Superior temporal gyrus (tissue), 1 donor: ENCODE measurements around the gene CACNB2.

ENCODE experiments used
- DNase-seq: peaks from one replicate; pipeline ENCODE4 v3.0.0-alpha.2; 2016; ENCODE audit errors: extremely low spot score

The CACNB2 gene

GRCh38 chr10:18455086-18455884 is 315.1 kb downstream of the CACNB2 start:
- no peak for DNase-seq

DNA sequence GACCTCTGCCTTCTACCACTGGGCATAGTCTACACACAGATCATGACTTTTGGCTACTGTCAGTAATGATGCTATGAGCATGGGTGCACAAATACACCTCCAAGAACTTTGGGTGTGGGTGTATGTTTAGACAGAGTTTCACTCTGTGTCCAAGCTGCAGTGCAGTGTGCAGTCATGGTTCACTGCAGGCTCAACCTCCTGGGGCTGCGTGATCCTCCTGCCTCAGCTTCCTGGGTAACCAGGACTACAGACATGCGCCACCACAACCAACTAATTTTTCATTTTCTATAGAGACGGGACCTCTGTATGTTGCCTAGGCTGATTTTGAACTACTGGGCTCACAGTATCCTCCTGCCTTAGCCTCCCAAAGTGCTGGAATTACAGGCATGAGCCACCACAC is 316.8 kb downstream of the CACNB2 start:
- no peak for DNase-seq

- DNase-seq: no peak
These were observed 319.8 kb downstream of the CACNB2 start for GRCh38 chr10:18460032-18460431.

DNA sequence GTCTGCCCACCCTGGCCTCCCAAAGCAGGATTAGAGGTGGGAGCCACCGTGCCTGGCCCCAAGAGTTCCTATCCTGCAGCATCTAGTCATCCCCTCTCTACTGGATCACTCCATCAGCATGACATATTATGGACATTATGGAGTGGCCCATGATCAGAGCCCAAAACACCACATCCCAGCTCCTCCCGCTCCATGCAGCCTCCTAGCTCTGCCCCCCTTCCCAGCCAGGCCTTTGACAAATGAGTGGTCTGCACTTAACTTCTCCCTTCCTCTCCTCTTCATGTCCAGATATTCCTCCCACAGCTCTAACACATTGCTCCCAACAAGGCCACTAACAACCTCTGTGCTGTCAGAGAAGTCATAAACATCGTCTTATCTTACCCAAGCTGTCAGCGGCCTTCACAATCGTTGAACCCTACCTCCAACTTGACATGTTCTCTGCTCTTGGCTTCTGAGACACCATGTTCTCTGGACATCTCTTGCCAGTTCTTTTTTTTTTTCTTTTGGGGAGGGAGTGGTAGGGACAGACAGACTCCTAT is 323.5 kb downstream of the CACNB2 start:
- DNase-seq: no peak

- DNase-seq: no peak
These were observed 328.9 kb downstream of the CACNB2 start for GRCh38 chr10:18469125-18469524.

DNA sequence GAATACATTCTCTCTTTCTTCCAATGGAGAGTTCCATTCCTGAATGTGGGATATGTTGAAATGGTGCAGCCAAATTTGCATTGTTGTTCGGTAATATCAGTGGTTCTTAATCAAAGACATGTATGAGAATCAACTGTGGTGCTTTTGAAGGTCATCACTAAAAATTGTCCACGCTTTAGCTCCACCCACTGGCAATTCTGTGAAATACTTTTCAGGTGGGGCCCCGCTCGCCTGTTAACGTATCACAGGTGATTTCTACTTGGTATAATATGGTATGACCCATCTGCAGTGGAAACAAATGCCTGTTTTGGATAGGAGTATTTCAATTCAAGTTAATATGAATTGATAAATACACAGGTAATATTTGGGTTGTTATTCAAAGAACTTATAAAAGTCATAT is 332.8 kb downstream of the CACNB2 start:
- DNase-seq: no peak

DNA sequence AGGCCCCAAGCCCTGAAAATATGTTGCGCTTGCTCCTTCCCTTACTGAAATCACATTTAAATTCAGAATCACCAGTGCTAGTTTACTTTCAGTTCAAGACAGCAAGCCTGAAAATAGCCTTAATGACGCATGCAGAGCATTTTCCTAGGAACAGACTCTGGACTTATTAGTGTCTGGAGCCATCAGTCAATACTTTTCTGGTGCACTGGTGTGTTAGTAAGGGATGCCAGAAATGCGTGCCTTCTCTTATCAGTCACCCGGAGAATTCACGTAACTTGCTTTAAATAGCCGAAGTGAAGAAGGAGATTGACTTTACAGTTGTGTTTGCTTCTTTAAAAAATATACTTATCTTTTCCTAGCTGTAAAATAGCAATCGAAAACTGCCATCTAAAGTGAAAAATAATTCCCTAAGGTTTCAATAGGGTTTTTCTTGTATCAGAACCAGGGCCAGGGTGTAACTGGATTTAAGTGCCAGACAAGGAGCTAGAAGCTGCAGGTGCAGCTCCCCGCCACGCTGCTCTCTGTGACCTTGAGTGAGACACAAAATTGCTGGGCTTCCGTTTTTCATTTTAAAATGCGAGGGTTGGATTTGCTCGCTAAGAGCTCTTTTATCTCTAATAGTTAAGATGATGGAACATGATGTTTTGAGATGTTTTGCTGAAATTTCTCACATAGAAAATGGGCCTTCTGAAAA is 333.3 kb downstream of the CACNB2 start:
- peak; percentile 62 for DNase-seq

- no peak for DNase-seq
These were observed 333.9 kb downstream of the CACNB2 start for GRCh38 chr10:18474118-18474455.

- DNase-seq: no peak
These were observed 335.9 kb downstream of the CACNB2 start for GRCh38 chr10:18476076-18476647.

DNA sequence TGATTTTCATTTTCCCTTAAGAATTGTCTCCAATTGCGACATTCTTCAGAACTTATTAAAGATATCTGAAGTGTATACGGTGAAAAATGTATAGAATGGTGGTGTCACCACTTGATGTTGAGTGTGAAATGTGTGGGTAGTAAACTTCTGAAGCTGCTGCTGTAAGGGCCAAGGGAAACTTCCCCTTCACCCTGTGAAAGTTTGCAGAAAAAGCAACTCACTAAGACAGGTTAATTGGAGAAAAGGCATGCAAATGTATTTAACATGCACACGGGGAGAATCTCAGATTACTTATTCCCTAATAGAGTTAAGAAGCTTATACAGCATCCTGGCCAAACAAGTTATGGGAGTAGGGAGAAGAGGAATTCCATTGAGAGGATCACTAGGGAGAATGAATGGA is 338.1 kb downstream of the CACNB2 start:
- DNase-seq: no peak

- DNase-seq: no peak
These were observed 339.3 kb downstream of the CACNB2 start for GRCh38 chr10:18479502-18479901.

DNA sequence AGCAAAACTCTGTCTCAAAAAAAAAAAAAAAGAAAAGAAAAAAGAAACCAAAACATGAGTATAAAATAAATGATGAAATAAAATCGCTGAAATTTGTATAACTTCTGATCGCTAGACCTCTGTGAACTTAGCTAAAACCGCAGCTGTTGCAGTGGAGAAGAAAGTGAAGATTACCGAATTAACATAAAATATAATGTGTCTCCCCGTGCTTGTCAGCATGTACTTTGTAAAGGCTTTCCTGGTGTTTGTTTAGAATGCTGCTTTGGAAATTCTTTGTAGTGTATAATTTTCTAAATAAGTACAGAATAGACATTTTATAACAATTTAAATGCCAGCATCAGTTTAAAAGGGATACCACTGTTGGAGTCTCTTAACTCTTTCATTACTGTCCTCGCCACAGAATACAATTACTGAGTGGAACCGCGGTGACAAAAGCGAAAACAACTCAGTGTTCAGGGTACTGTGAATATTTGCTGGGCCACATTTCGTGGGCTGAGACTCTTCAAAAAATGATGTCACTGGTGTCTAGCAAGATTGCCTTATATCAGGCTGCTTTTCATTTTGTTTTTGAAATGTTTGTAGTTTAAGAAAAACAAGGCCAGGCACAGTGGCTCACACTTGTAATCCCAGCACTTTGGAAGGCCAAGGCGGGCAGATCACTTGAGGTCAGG is 343.4 kb downstream of the CACNB2 start:
- DNase-seq: no peak

- no peak for DNase-seq
These were observed 346.2 kb downstream of the CACNB2 start for GRCh38 chr10:18486438-18486837.

DNA sequence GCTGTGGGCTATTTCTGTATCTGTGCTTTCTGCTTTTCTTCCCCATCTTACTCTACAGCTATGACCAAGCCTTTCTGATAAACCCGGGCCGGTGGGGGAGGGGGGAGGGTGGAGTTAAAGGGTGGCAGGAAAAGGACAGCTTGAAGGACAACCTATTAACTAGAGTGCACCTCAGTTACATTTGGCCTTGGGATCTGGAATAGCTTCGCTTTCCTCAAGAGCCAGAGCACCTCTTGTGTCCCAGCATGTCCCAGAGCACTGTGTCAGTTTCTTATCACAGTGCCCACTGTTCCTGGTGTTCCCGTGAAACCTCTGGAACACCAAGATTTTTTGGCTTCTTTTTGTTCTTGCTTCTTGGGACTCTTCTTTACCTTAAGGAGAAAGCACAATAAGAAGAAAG is 350.5 kb downstream of the CACNB2 start:
- no peak for DNase-seq

DNA sequence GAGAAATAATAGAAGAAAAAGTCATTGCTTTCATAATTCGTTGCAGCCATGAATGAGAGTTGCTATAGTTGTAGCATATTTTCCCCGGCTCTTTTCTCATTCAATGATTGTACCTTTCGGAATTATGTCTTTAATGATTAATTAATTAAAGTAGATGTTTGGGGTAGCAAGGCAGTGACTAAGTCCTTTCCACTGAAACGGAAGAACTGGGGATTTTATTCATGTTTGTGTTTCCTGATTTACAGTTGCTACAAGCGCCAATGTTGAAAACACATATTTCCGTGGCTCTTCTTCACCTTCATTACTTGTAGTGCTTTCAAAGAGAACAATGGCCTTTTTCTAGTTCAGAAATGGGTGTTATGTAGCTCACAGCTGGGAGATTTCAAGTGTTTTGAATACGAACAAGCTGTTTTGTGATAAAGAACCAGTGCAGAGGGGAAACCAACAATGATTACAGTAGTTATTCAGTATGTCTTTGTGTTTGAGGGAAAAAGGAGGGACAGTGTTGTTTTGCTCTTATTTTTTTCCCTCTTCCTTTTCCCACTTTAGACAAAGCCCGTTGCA is 357.7 kb downstream of the CACNB2 start:
- DNase-seq: no peak

DNA sequence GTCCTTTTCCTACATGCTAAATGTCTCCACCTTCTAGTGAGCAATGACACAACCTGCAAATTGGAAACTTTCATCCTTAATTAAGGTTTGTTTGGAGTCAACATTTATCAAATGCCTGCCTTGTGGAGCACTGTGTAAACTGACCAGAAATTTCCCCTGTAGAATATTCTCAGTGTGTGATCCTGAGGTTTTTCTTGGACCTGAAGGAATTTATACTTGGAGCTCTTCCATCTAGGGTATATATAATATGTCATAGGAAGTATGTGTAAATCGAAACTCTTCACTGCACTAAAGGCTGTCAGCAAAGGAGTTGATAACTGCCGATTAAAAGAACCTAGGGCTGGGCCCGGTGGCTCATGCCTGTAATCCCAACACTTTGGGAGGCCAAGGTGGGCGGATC is 358.8 kb downstream of the CACNB2 start:
- DNase-seq: no peak

DNA sequence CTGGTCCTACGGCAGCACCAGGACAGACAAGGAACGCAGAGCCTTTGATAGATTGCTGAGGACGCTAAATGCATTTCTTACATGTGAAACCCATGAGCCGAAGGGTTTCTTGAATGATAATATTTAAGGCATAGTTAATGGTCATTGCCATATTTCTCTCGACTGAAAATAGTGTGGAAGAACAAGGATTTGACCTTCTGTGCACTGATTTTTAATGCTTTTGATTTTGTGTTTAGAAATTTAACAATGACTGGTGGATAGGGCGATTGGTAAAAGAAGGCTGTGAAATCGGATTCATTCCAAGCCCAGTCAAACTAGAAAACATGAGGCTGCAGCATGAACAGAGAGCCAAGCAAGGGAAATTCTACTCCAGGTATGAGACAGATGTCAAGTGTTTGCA is 360.4 kb downstream of the CACNB2 start:
- no peak for DNase-seq

- DNase-seq: peak; percentile 56
These were observed 361.0 kb downstream of the CACNB2 start for GRCh38 chr10:18501198-18501597.

DNA sequence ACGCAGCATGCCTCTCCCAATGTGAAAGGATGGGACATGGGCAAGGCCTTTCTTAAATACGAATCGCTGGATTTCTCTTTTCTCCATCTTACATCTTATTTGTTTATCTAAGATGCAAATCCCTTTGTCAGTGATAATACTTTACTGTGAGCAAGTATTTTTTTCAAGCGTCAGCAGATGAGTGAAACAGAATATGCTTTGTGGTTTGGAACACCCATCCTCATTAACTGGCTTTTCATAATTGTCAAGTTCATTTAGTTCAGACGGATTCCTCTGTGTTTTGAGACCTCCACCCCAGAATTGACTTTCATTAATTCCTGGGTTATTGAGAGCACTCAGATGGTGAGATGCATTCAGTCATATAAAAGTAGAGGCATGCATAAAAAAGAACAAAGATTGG is 361.4 kb downstream of the CACNB2 start:
- no peak for DNase-seq

GRCh38 chr10:18504161-18504560 is 363.9 kb downstream of the CACNB2 start:
- DNase-seq: no peak

DNA sequence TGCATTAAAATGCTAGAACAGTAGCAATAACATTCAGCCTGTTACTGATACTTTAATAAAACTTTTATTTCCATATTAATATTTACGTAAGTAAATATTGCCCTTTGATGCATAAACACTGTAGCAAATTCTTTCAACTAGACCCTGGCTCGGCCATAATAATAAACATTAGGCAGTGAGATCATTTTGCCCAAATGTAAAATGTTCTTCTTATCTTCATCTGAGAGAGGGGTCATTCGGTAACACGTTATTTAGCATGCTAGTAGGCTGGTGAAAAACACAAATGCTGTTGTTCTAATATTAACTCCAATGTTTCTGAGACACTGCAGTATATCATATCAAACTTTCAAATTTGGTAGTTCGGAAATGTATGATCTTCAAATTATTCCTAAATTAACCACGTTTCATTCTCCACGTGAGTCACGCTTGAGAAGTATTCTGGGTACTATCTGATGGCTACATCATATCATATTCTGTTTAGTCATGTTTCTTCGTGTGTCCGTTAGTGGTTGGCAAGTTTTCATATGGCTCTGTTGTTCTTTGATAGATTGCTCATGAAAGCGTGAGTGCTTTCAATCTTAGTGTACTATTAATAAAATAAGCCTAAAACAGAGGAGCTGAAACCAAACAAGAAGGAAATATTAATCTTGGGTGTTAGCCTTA is 365.4 kb downstream of the CACNB2 start:
- no peak for DNase-seq
